Stimulated activated CD4-positive, alpha-beta T cell treated with anti-CD3 and anti-CD28 coated beads, Interleukin-2, amount 100 ng/mL, for 24 hours (primary cell): ENCODE measurements around the gene PIPOX.

ENCODE experiments used
- DNase-seq, 2 donors: peaks; one replicate each; pipeline ENCODE4 v3.0.0-alpha.2; 2020

PIPOX gene, protein sequence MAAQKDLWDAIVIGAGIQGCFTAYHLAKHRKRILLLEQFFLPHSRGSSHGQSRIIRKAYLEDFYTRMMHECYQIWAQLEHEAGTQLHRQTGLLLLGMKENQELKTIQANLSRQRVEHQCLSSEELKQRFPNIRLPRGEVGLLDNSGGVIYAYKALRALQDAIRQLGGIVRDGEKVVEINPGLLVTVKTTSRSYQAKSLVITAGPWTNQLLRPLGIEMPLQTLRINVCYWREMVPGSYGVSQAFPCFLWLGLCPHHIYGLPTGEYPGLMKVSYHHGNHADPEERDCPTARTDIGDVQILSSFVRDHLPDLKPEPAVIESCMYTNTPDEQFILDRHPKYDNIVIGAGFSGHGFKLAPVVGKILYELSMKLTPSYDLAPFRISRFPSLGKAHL

DNA sequence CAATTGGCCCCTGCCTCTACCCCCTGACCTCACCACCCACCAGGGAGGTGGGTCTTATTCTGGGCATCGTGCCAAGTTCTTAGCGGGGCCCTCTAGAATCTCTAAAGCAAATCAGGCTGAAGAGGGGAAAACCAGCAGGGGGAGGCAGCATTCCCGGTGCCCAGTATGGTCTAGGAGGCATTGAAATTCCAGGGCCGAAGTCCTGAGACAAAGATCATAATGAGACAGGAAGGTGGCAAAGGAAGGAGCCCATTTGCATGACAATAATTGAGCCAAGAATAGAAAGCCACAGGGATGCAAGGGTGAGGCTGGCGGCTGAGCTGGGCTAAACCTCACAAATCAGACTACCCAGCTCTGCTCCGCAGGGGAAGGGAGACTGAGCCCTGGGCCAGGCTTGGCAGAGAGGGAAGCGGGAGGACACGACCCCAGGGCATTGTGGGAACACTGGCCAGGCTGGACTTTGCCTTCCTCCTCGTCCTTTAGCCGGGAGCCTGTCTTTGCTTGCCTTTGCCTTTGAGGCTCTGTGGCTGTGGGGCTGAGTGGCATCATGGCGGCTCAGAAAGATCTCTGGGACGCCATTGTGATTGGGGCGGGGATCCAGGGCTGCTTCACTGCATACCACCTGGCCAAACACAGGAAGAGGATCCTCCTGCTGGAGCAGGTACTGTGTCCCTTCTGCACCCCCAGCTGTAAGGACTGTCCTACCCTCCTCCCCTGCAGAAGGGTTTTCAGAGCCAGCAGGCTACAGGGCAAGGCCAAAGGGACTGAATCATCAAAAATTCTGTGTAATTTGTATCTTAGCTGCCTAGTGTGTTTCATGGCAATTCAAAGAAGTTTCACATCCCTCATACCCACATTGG lies at the start of gene PIPOX:
TSS of gene PIPOX (plus strand) at position 463 of the 860 bp plus-strand sequence. CDS start at position 548, 85 bp downstream.
- DNase-seq = no peak

DNA sequence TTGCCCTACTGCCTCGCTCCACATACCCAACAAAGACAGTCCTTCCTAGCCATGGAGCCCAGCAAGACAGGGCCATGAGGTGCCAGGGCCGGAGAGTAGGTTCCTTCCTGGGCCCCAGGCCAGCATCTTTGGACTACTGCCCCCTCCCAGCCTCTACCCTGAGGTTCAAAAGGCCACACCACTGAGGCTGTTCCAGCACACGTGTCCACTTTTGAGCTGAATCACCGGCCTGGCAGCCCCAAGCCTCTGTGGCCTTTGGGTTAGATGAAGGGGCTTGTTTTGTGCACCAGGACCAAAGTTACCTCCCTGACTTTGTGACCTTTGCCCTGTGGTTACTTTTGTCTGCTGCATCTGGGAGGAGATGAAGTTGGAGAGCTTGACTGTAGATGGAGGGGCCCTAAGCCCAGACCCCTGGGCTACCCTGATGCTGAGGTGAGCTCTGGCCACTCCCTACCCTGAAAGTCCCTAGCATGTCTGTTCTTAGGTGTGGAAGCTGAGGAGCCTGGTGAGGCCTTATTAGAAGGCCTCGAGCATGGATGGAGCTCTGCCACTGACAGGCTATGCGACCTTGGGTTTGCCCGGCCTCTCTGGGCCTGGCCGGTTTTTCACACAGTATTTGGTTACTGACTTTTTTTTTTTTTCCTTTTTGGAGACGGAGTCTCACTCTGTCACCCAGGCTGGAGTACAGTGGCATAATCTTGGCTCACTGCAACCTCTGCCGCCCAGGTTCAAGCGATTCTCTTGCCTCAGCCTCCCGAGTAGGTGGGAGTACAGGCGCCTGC lies 49.1 kb upstream of the PIPOX start:
- DNase-seq = no peak

DNA sequence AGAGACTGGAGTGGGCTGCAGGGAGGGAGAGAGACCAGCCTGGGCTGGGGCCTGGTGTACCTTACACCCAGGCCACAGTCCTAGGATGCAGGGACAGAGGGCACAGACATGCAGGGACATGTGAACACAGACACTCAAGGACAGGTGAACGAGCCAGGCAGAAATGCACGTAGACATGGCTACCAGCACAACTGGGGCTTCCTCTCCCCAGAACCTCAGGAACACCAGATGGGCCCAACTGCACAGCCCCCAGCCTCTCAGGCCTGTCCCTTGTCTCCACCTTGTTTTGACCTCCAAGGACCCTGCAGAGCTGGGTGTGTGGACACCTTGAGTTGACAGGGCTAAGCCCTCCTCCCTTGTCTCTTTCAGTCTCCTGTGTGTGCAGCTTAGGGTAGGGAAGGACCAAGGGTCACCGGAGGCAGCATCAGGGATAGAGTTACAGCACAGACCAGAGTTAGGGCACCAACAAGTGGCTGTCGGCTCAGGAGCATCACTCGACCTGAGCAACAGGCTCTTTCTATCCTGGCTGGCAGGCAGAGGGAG lies 46.3 kb upstream of the PIPOX start:
- no peak for DNase-seq

DNA sequence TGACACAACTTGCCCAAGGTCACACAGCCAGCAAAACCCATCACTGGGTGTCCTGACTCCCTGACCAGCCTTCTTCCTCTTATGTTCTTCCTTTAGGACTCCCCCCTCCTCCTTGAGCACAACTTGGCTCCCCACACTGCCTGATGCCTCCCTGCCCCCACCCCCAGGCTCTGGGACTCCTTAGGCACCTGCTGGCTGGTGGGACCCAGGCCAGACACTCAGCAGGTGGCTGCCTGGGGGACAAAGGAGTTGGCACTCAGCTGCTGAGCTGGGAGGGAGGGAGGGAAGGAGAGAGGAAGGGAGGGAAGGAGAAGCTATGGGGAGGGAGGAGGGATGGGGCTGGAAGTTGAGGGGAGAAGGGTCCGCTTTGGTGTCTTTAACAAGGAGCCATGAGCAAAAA lies 45.1 kb upstream of the PIPOX start:
- DNase-seq = no peak

DNA sequence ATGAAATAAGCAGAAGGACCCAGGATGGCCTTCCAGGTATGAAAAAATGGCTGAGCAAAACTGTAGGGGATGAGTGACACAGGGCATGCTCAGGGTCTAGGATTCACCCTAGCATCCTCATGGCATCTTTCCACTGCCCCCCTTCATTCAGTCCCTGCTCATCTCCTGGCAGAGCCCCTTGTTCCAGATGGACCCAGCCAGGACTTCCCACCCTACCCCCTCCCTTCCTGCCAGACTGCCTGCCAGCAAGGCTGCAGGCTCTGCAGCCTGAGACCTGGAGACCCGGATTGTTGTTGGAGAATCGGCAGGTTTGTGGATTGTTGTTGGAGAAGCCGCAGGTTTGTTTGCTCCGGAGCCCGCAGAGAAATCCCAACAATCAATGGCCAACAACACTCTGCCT lies 43.7 kb upstream of the PIPOX start:
- DNase-seq = no peak

DNA sequence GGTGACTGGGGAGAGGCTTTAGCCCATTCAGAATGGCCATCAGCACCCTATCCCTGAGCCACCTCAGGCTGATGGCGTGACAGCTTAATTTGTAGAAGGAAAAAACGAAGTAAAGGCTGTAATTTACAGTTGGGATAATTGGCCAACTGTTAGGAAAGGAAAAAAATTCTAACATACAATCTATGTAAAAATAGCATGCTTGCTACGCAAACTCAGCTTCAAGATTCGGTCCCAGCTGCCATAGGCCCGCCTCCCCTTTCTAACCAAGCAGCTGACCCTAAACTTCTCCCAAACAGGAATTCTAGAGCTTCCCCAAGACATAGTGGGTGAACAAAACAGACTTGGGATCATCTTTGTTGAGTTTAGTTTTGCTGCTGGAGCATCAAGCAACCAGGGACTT lies 42.0 kb upstream of the PIPOX start:
- no peak for DNase-seq

DNA sequence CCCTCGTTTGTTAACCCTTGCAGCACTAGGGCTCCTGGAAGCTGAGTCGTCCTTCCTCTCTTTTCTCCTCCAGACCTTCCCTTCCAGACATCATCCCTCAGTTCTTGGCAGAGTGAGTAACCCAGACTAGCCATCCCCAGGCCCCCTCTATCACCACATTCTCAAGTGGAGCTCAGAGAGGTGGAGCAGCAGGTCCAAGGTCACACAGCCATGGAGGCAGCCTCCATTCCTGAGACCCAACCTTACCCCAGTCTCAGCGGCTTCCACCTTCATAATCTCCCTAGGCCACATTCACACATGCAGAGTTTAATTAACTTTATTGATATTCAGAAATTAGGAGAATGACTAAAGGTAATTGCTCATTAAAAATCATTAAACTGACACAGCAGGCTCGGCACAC lies 40.1 kb upstream of the PIPOX start:
- no peak for DNase-seq

DNA sequence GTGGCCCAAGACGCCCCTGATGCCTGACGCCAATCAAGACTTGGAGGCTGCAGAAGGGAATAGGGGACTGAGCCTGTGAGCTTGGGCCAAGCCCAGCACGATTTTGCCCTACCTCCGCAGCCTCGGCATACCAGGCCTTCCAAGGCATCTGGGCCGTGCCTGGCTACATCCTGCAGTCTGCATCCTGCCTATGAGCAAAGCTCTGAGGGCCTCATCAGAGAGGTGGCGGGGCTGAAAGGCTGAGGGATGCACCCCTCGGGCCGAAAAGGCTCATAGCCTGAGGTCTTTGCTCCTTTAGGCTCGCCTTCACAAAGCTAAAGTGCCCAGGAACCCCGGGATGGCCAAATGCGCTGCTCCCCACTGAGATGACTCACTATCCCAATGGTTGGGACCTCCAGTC lies 39.7 kb upstream of the PIPOX start:
- DNase-seq = no peak

DNA sequence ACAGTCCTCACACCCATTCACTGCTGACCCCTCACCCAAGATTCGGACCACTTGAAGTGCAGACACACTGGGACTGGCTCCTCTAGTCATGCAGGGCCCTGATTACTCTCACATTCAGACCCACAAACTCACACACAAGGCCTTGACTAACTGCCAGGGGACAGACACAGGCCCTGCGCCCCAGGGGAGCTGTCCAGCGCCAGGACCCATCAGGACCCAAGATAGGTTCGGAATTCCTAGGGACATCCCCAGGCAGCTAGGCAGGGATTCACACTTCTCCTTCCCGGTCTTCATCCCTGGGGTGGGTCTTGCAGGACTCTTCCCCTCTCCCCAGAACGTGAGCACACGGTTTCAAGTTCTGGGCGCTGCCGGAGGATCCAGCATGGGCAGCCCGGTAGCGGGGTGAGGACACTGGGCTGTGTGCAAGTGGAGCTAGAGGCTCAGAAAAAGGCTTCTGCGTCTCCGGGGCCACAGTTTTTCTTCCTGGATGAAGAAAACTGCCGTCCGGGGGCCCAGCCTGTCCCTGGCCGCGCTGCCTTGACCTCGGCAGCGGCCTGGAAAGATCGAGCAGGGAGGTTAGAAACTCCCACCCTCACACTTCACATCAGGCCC lies 38.8 kb upstream of the PIPOX start:
- no peak for DNase-seq

DNA sequence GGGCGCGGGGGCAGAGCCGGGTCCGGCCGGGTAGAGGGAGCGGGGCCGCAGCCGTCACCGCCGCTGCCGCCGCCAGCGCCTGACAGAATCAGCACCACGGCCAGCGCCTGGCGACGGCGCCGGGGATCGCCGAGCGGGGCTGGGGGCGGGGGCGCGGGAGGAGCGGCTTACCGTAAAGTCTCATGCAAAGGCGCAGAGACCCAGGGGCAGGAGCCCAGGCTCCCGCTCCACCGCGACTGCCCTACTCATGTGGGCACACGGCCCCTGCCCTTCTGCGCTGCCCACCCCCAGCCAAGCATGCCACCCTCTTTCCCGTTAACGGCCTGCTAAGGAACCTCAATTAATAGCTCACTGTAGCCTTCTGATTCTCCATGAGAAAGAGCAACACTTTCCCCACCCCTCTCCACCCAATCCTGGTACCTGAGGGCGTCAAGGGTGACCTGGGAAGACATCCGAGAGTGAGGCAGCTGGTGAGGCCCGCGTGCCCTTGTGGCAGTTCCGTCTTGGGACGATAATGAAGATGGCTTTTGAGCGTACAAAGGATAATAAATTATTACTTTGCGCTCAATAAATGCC lies 36.9 kb upstream of the PIPOX start, which contains the start of gene SEZ6:
TSS of gene SEZ6 (minus strand) at position 98 of the 576 bp plus-strand sequence. CDS start 164 bp downstream, outside the sequence.
- peak; percentile 75 to 83 for DNase-seq

DNA sequence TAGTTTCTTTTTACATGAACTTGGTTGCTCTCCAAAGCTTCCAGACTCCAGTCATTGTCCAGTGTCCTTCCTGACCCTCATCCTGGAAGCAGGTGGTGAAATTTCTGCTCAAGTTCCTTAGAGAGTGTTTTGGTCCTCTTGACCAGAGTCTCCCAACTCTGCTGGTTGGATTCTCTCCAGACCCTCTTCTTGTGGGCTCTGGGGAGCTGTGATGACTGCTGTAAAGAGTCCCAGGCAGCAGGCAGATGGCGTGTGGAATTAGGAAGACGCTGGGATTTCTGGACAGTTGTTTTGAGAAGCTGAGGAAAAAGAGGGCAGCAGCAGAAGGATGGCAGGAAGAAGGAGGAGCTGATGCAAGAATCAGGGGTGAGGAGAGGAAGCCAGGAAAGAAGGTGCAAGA lies 35.5 kb upstream of the PIPOX start:
- DNase-seq = no peak

DNA sequence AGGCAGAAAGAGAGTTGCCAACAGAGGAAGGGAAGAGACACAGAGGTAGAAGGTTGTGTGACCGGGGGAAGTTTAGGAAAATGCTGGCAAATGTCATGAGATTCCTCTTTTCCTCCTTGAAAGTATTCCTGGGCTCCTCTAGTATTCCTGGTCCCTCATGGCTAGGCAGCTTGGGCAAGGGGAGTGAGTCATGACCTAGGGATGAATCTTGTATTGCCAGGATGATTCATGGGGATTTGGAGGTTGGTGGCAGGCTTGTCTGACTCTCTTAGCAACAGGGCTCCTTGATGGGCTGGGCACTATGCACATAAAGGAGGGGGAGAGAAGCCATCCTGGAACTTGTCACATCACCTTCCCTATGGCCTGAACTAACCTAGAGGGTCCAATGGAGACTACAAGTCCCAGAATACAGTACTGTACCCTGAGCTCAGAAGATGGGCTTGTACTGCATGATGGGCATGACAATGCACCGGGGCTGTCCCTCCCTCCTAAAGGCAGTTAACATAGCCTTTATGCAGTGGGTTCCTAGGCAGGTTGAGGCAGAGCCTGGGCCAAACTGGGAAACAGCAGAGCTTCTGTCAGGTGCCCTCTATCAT lies 35.0 kb upstream of the PIPOX start:
- DNase-seq = no peak

DNA sequence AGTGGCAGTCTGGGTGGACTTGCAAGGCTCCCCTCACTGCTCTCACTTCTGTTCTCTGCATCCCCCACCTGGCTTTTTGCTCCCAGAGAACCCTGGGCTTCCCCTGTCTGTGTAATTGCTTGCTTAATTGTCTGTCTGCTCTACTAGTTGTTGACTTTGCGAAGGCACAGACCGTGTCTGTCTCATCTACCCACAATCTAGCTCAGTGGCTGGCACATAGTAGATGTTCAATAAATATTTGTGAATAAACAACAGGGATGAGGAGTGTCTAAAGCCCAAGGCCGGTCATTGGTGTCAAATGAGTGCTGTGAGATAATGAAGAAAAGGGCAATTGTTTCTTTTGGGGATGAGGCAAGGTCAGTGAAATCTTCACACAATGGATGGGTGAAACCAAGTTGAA lies 34.4 kb upstream of the PIPOX start:
- no peak for DNase-seq

DNA sequence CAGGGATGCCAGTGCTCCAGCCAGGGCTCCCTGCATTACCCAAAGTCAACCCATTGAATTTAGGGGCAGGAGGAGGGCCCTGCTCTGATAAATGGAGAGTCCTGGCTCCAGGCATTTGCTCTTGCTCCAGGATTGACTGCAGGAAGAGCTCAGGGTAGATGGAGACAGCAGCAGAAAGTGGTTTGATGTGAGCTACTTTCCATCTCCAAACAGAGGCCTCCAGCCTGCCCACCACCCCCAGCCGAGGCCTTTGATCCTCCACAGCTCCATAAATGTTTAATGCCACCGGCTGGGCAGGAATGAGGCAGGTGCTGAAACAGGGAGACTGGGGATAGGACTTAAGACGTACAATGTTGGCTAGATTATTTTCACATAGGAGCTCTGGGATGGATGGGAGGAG lies 32.8 kb upstream of the PIPOX start:
- no peak for DNase-seq

DNA sequence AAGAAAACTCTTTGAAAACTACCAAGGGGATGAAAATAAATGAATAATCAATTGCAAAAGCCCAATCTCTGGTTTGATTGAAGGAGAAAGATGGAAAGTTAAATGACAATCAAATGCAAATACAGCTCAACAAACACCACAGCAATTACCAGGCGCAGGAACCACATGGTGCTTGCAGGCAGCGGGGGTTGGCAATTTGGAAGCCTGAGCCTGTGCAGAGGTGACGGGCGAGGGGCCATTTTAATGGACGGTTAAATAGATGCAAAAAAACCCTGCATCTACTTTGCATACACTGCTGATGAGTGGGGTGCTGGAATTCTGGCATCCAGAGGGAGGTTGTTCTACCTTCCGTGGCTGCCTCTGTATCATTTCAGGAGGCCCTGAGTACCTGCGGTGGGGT lies 32.4 kb upstream of the PIPOX start:
- no peak for DNase-seq

DNA sequence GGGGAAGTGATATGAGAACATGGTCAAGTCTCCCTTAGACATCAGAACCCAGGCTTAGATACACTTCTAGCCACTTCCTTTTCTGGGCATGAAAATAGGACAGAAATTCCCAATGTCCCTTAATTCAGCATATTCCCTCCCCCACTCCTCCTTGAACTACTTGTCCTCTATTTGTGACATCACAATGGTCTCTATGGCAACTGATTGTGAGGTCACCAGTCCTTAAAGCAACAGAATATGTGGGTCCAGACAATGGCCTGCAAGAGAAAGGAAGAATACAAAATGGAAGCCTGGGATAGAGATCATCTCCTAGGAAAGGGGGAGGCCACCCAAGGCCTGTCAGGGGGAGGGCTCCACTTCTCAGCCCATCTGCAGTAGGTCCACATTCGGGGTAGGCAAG lies 30.4 kb upstream of the PIPOX start:
- DNase-seq = no peak

DNA sequence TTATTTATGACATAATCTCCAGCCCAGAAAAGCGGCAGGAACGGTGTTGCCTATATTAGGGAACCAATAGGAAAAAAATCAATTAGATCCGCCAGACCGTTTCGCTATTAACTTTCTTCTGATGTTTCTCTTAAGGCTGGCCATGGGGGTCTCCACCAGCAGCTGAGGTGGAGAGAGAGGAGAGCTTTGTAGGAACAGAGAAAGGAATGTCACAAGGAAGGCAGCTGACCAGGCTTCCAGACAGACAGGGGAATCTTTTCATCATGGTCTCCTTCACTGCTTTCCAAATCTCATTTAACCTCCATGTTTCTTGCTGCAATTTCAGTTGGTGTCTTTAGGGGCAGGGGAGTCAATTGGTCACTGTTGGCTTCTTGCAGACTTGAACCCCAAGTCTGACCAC lies 28.2 kb upstream of the PIPOX start:
- no peak for DNase-seq

DNA sequence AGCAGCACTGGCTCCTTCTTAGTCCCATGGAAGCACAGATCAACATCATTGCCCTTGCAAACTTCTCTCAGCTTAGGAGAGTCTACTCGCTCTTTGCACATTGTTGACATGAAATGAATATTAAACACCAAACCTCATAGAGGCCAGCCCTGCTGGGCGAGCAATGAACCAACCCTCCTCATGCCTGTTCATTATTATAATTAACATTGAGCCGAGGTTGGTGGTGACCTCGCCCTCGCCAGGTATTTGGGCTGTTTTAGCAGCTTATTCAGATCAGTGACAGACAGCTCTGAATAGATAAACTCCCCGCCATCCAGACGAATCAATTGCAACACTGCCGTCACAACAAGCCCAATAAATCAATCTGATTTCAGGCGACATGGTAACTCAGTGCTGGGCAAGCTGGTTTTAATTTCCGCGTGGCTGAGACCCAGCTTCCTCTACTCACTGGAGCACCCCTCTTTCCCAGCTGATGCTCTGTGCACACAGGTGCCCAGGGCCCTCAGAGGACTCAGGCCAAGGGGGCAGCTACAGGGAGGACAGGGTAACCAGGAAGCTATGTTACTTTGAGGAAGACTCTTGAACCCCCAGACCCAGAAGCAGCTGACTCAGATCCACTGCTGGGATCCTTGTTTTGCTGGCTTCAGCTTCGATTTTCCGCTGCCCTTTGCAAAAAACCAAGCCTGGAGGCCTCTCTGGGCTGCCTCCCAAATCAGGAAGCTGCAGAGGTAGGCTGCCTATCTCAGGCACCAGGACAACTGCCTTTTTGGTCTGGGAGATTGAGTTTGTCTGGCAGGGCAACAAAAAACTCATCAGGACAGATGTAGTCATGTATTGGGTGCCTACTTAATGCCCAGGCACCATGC lies 26.4 kb upstream of the PIPOX start:
- no peak for DNase-seq

DNA sequence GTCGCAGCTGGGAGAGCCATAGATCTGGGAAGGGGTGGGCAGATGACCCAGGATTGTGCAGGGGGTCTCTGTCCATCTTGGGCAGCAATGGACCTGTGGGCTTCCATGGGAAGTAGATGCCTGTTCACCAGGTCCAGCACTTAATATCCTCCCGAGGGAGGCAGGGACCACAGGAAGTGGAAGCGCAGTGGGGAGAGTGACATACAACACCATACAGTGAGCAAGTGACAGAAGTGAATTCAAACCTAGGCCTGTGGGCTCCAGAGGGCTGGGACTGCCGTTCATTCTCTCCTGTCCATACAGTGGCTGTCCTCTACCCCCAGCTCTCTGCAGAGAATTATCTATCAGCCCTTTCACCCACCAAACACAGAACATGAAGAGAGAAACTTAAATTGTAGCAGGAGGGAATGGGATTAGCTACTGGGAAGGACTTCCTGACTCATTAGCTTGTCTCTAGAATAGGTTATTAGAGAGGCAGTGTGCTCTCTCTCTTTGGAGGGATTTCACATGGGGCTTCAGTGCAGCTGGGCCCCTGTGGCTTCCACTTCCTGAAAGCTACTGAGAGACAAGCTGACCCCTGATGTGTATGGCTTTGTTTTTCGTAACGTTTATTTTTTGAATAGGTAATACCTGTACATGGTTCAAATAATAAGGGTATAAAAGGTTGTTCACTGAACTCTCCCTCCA lies 24.0 kb upstream of the PIPOX start:
- no peak for DNase-seq
